ENCODE measurements around the gene CGNL1.

DNA sequence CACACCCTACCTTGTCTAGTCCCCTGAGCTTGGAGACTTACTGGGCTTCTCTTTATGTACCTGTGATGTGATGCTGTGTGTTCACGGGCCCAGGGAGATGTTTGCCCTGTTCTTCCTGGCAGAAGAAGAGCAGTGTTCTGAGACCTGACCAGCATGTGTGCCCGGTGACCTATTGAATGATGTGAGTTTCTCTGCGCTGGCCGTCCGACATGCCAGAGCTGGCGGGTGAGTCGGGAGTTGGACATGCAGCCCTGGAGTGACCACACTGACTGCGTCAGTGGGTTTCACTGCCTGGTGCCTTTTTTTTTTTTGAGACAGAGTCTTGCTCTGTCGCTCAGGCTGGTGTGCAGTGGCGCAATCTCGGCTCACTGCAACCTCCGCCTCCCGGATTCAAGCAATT is 42.3 kb downstream of the CGNL1 start:
- TF ChIP-seq, protein P1, sequence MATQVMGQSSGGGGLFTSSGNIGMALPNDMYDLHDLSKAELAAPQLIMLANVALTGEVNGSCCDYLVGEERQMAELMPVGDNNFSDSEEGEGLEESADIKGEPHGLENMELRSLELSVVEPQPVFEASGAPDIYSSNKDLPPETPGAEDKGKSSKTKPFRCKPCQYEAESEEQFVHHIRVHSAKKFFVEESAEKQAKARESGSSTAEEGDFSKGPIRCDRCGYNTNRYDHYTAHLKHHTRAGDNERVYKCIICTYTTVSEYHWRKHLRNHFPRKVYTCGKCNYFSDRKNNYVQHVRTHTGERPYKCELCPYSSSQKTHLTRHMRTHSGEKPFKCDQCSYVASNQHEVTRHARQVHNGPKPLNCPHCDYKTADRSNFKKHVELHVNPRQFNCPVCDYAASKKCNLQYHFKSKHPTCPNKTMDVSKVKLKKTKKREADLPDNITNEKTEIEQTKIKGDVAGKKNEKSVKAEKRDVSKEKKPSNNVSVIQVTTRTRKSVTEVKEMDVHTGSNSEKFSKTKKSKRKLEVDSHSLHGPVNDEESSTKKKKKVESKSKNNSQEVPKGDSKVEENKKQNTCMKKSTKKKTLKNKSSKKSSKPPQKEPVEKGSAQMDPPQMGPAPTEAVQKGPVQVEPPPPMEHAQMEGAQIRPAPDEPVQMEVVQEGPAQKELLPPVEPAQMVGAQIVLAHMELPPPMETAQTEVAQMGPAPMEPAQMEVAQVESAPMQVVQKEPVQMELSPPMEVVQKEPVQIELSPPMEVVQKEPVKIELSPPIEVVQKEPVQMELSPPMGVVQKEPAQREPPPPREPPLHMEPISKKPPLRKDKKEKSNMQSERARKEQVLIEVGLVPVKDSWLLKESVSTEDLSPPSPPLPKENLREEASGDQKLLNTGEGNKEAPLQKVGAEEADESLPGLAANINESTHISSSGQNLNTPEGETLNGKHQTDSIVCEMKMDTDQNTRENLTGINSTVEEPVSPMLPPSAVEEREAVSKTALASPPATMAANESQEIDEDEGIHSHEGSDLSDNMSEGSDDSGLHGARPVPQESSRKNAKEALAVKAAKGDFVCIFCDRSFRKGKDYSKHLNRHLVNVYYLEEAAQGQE (IDR thresholded peaks at IDR 0.05; ENCODE audit: low read depth) = no peak
- TF ChIP-seq FOXM1 (IDR thresholded peaks at IDR 0.05; ENCODE audit: borderline replicate concordance, low read depth) (no peak), ZBTB7A (IDR thresholded peaks at IDR 0.05; ENCODE audit: low read depth) (no peak), TAF1 (IDR thresholded peaks at IDR 0.05; ENCODE audit: low read depth) (no peak), EP300 (IDR thresholded peaks at IDR 0.05; ENCODE audit: borderline replicate concordance) (no peak), YY1 (IDR thresholded peaks at IDR 0.05; ENCODE audit: low read depth) (no peak), CREB1 (IDR thresholded peaks at IDR 0.05; ENCODE audit: low read depth) (no peak), RAD21 (IDR thresholded peaks at IDR 0.05; ENCODE audit: low read depth) (no peak)
- TF ChIP-seq, protein P2, sequence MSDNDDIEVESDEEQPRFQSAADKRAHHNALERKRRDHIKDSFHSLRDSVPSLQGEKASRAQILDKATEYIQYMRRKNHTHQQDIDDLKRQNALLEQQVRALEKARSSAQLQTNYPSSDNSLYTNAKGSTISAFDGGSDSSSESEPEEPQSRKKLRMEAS (IDR thresholded peaks at IDR 0.05) = no peak
